NCI-H1436 (cell line): ENCODE measurements around the gene PPP1R14D.

Source experiments
- DNase-seq: peaks from one replicate; lab custom pipeline; 2025; lab: John Stamatoyannopoulos, UW

Gene PPP1R14D

DNA sequence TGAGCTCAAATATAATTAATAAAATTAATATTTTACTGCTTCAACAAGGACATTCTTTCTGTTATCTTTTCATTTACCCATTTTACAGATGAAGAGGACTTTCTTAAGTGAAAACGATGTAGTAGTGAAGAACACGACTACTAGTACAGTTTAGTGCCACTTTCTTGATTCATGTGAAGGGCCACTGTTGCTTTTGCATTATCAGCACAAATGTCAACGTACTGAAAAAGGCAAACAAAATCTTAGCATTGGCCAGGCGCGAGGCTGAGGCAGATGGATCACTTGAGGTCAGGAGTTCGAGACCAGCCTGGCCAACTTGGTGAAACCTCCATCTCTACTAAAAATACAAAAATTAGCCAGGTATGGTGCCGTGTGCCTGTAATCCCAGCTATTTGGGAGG lies 9.5 kb downstream of the PPP1R14D start:
- no peak for DNase-seq

DNA sequence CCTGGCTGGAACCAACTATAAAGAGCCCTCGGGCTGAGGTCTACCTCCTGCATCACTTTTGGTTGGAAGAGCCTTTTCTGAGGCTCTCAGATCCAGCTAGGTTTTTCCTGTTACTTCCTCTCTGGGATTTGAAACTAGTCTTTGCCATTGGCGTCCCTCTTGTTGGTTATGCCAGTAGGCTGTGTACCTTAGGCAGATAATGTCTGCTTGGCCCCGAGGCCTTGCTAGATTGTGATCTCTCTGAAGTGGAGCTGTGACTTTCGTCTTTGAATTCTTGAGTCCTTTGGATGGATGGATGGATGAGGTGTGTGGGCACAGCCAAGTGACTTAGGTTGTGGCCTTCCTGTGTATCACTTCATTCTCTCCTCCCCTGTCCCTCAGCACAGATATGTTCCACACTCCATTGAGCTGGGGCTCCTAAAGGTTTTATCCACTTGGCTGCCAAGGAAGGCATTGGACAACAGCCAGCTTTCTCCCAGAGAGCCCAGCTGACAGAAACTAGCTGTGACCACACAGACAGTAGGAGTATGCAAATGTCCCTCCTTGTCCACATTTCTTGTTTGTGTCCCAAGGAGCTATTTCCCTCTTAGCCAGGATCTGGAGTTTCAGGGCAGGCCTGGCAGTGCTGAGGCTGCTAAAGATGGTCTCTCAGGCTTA lies 13.3 kb downstream of the PPP1R14D start:
- DNase-seq, result no peak

DNA sequence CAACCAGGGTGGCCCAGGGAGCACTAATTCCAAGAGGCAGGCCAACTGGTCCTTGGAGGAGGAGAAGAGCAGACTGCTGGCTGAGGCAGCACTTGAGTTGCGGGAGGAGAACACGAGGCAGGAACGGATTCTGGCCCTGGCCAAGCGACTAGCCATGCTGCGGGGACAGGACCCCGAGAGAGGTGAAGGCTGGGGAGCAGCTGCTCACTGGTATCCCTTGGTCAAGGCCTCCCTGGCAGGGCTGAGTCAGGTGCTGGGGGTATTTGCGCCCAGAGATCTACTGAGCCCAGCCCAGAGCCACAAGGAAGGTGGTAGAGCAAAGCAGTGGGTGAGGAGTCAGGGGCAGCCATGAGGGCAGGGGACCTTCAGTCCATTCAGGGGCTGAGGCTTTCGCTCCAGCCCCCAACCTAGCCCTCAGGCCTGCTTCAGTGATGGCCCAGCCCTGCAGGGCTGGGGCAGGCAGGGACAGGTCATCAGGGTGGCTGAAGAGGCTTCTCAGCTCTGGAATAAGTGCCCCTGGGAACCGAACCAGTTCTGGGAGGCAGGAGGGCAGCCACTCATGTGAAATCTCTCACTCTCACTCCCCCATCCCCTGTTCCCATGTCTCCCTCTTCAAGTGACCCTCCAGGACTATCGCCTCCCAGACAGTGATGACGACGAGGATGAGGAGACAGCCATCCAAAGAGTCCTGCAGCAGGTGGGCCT lies 15.6 kb downstream of the PPP1R14D start:
- DNase-seq, result no peak

DNA sequence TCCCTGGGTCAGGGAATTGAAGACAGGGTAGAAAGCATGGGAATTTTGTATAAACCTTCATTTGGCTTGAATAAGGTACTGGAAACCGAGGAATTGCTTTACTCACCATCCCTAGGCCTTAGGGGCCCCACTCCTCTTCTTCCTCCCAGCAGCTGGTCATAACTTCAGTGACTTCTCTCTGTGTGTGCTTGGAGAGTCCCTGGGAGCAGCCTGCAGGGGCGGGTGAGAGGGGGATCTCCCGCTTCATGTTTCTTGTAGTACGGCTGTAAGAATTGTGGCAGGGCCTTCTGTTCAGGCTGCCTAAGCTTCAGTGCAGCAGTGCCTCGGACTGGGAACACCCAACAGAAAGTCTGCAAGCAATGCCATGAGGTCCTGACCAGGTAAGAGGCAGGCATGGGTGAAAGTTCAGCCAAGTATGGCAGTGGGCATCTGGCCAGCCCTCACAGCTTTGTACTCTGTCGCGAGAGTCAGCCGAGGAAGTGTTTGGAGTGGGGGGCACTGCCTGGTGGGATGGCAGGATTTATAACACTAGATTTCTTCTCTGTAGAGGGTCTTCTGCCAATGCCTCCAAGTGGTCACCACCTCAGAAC lies 19.6 kb downstream of the PPP1R14D start:
- DNase-seq, result no peak

DNA sequence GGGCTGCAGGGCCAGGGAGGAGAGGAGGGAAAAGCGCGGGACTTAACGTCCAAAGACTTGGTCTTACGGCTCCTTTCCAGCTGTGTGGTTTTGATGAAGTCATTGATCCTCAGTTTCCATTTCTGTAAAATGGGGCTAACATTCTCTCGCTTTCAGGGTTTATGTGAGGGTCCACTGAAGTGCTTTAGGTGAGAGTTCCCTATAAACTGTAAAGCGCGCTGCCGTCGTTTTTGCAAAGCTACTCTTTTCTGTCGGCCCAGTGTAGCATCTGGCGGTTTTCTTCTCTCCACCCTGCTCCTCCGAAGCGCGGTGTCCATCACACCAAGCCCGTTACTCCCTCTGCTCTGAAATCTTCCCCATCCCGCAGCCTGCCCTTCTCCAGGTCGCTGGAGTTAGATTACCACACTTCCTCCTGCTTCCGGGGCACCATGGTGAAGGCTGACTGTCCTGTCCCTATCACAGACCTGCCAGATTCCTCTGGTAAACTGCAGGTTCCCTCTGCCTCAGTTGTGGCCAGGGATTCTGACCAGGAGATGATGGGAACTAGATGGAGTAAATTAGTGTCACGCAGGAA lies 20.5 kb downstream of the PPP1R14D start:
- no peak for DNase-seq

DNA sequence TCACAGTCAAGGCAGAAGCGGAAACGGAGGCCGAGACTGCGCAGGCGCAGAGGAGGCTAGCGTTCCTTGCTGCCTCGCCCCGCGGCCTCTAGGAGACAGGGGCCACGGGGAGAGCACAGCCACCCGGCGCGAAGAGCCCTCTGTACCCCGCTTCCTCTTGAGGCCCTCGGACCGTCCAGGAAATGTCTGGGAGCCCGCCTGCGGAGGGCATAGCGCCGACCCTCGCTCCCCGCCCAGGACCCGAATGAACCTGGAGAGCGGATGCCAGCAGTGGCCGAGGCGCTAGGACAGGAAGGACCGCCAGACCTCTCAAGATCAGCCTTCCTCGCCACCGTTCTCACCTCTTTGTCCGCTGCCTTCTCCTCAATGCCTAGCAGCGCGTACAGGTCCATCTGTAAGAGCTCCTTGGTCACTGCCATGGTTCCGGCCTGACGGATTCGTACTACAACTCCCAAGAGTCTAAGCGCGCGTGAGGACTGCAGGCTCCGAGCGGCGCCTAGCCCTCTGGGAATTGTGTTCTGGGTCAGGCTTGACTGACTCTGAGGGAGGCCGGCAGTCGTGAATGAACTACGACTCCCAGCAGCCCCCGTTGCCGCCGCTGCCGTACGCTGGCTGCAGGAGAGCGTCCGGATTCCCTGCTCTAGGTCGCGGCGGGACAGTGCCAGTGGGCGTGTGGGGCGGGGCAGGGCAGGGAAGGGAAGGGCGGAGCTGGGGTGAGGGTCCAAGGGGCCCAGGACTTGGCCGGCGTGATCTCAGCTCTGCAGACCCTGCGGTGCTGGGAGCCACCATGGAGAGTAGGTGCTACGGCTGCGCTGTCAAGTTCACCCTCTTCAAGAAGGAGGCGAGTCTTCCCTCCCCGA lies 21.2 kb downstream of the PPP1R14D start, which contains the start of the genes DNAJC17 and ZFYVE19:
Gene DNAJC17 (minus strand): TSS at position 446 of the 860 bp plus-strand sequence. CDS start 27 bp downstream, at position 419.
Gene ZFYVE19 (plus strand): TSS at position 62 of the 860 bp plus-strand sequence. CDS start 501 bp downstream, at position 563.
- DNase-seq, result peak; percentile 99

DNA sequence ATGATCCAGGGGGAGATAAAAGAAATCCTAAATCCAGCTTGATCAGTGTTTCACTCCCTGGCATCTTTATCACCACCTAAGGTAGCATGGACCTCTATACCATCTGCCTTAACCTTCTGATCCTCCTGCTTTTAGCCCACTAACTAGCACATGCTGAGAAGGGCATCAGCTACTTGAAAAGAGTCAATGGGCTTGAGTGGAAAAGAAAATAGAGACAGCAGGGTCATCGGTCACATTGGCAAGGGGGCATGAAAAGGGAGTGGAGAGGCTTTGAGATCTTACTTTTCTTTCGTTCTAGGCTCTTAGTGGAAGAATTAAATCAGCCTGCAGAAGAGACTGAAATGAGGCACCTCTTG lies 21.9 kb downstream of the PPP1R14D start:
- DNase-seq, result no peak

DNA sequence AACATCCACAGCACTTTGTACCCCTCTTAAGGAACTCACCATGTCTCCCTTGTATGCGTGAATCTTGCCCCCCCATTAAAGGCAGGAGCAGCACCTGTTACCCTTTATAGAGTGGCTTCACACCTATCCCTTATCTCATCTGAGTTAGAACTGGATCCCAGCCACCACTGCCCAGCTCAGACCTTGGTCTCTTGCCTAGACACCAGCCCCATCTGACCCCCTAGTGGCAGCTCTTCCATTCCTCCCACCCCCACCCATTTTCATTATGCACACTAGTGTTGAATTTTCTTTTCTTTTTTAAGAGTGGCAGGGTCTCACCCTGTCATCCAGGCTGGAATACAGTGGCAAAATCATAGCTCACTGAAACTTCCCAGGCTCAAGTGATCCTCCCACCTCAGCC lies 24.8 kb downstream of the PPP1R14D start:
- DNase-seq, result no peak

DNA sequence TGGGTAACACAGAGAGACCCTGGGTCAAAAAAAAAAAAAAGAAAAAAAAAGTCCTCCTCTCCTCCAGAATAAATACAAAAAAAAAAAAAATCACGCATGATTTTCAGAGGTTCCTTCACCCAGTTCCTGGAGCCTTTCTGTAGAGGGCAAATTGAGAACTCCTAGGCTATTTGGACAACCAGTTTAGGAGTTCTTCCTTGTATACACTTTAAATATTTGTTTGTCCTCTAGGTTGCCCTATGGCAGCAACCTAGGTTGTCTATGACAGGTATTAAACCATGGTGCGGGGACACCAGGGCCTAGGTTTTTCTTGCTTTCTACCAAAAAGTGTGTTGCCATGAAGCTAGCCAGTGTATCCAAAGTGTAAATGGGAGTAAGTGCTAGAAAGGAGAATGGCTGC lies 25.4 kb downstream of the PPP1R14D start:
- no peak for DNase-seq

DNA sequence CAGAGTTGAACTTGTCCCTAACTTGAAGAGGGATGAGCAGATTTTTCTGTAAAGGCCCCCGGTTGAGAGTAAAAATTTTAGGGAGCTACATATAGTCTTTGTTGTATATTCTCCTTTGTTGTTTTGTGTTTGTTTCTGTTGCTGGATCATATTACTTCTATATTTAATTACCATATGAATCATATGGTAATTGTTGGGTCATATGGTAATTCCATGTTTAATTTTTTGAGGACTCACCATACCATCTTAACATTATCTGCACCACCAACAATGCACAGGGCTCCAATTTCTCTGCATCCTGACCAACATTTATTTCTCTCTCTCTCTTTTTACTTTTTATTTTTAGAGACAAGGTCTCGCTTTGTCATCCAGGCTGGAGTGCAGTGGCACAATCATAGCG lies 29.0 kb downstream of the PPP1R14D start:
- no peak for DNase-seq

DNA sequence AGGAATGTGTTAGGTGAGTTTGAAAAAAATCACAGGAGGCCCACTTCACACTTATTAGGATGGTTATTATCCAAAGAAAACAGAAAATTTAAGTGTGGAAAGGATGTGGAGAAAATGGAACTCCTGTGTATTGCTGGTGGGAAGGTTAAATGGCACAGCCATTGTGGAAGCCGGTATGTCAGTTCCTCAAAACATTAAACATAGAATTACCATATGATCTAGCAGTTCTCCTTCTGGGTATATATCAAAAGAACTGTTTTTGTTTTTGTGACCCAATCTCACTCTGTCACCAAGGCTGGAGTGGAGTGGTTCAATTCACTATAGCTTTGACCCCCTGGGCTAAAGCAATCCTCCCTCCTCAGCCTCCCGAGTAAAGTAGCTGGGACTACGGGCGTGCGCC lies 32.0 kb downstream of the PPP1R14D start:
- DNase-seq, result no peak

DNA sequence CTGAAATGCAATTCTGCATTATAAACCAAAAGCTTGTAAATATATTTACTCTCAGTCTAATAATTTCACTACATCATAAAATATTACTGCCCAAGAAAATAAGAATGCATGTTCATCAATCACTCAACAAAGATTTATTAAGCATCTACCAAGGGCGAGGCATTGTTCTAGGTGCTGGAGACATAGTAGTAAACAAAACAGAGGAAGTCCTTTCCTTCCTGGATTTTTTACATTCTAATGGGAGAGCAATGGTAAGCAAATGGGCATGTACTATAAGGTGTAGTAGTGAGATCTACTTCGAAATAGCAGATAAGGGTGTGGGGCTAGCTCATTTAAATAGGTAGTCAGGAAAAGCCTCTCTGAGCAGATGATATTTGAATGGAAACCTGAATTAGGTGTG lies 32.5 kb downstream of the PPP1R14D start:
- no peak for DNase-seq

DNA sequence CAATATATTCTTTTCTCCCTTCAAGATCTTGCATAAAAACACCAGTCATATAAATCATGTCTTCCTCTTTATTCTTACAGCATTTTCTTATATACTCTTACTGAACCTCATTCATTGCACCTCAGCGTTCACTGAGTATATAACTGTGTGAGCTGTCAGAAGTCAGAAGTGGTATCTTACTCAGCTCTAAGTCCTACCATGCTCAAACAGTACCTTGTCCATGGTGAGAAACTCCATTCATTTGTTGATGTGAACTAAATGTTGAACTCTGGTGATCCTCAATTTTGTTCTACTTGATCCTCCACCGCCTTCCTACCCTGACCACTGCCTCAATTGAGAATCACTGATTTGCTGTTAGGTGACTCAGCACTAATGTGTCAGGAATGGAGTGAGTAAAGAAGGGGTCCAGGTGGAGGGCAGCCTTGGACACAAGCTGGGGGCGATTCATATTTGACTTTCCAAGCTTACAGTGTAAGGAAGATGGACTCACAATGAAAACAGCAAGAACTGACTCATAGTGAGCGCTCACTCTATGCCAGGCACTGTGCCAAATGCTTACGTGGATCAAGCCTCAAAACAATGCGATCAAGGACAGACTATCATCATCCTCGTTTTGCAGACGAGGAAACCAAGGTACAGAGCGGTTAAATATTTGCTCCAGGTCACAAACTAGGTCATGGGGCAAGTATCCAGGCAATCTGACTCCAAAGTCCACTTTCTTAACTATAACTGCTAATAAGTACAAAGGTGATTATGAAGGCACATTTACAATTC lies 35.1 kb downstream of the PPP1R14D start:
- no peak for DNase-seq

DNA sequence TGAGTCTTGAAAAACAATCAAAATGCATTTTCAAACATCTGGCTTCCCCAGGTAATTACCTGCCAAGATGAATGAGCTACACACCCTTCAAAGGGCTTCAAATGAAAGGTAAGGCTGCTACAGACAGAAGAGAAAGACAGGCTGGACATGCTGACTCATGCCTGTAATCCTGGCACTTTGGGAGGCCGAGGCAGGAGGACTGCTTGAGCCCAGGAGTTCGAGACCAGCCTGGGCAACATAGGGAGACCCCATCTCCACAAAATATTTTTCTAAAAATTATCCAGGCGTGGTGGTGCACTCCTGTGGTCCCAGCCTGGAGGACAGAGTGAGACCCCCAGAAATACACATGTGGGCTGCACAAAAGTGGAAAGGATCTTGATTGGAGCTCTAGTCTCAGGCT lies 36.1 kb downstream of the PPP1R14D start:
- no peak for DNase-seq

DNA sequence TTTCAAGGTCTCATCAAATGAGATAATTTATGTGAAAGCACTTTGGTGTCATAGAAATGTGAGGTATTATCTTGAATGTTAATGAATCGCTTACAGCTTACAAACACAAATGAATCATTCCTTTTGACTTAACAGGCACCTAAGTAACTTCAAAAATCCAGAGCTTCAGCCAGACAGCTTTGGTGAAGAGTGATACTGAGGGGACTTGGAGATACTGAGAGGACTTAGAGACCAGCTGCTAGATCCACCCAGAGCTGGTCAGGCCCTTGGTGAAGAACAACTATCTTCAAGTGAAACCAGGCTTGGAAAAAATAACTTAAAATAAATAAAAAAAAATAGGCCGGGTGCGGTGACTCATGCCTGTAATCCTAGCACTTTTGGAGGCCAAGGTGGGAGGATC lies 37.8 kb downstream of the PPP1R14D start:
- no peak for DNase-seq

DNA sequence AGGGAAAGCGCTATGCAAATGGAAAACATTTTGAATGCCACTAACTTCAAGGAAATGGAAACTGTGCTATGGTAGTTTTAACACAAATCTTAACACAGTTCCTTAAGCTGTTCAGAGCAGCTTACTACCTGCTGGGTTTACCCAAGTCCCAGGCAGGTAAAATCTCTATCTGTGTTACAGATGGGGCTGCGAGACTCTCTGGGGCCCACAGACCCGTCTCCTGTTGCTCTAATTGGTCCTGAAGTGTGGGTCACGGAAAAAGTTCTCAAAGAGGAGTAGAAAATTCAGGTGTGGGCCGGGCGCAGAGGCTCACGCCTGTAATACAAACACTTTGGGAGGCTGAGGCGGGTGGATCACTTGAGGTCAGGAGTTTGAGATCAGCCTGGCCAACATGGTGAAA lies 38.5 kb downstream of the PPP1R14D start:
- DNase-seq, result no peak

DNA sequence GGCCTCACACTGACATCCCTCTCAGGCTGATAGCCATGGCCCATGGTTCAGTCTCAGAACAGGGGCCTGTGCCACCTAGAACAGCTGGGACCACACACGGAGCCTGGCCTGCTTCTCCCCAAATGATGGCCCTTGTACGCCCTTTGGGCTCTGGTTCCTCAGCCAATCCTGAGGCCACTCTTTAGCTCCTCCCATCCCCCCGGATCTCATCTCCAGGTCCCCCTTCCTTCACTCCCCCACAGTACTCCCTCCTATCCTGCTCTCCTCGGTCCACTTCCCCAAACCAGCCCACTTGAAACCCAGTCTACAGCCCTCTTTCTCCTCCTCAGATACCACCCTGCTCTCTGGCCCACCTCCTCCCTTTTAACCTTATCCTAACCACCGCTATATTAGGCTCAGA lies 39.4 kb downstream of the PPP1R14D start:
- DNase-seq, result no peak

DNA sequence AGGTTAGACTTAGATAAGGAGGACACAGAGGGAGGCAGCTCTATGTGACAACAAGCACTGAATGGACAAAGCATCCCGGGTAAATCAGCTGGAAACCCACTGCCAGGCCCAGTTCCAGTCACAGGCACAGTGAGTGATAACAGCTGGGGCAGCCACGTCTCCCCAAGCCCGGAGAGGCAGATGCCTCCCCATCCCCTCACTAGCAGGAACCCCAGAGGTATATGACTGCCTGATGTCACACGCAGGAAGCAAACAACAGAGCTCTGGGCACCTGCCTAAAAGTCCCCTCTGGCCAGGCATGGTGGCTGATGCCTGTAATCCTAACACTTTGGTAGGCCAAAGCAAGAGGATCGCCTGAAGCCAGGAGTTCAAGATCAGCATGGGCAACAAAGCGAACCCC lies 40.5 kb downstream of the PPP1R14D start:
- DNase-seq, result no peak

DNA sequence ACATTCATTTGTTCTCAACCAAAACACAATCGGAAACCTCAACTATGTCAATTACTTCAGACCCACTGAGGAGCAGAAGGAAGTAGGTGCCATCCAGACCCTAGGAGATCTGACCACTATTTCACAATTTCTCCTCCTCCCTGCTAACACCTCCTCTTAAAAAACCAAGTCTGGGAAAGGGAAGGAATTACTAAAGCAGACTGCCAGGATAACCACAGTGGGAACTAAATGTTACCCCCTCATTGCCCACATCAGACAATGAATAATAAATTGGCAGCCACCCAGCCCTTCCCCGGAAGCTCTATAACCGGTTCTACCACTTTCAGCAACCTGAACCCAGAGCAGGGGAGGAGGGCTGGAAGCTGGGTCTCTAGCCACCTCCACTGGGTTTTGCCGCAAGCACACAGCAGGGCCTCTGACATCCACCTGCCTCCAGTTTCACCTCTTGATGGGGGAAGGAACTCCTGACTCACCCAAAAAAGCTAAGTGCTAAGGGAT lies 41.1 kb downstream of the PPP1R14D start:
- peak; percentile 85 for DNase-seq

DNA sequence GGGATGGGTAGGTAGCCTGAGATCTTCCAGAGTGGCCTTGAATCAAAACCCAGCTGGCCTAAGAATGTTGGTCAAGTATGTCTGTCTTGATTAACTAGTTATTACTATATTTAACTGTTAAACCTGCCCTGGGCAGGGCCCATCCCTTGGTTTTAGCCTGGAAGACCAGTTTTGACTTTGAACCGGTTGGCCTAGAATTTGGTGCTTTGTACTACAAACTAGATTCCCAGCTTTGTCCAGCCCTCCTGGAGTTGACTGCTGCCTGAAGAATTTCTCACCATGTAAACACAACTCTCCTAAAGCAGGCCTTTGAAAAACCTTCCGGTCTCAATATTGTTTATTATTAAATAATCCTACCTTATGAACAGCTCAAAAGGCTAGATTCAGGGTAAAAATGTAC lies 42.7 kb downstream of the PPP1R14D start:
- no peak for DNase-seq

DNA sequence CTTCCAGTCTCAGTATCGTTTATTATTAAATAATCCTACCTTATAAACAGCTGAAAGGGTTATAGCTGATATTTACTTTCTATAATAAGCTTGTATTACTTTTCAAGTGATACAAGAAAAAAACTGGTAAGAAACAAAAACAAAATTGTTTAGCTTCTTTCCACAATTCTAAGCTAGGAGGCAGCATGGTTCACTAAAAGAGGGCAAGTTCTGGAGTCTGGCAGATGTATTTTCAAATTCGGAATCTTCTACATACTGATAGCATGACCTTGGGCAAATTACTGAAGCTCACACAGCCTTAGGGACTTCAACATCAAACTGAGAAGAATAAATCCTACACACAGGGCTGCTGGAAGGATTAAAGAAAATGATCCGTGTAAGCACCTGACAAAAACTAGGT lies 43.3 kb downstream of the PPP1R14D start:
- no peak for DNase-seq
